GM18508 (cell line): ENCODE results near the gene LDB2.
"Not testable (repeated sequence)": the region's sequence is repeated elsewhere in the genome, so short reads cannot be mapped to it uniquely, and the experiment has no call there.

Source experiments
- ATAC-seq: cut with Tn5 transposase; IDR thresholded peaks from one replicate; pipeline ENCODE4 v1.9.1; 2021; ENCODE audit warnings: moderate number of reproducible peaks; ENCODE audit not compliant: insufficient read depth, unreplicated experiment

LDB2 gene

DNA sequence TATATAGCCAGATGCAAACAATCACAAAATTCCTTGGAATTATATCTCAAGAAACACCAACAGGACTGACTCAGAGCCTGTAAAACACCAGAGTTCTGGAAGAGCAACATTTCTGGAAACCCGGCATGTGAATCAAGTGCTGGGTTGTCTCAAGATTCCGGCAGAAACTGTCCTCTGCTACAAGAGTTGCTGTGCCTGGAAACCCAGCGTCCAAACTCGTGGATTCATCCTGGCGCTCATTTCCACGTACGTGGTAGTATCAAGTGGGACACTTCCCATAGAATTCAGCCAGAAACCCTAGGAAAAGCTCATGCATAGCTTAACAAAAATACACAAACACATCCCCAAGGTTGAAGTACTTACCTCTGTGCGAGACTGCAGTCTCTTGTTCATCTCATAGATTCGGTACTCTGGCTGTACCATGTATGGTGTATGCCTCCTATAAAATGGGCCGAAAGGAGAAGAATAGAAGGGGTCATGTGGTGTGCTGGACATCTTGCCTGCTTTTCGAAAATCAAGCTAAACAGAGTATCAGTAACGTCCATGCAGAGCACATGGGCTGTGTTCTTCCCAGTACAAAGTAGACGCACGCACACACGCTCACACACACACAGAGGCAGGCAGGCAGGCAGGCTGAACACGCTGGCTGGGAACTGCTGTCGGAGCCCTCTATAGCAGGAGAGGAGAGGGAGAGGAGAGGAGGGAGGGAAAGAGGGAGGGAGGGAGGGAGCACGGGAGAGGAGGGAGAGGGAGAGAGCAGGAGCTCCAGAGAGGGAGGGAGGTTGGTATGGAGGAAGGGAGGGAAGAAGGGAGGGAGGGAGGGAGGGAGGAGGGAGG lies at the start of gene LDB2:
LDB2 (minus strand) TSS at position 655 of the 837 bp plus-strand sequence.
- no peak for ATAC-seq

DNA sequence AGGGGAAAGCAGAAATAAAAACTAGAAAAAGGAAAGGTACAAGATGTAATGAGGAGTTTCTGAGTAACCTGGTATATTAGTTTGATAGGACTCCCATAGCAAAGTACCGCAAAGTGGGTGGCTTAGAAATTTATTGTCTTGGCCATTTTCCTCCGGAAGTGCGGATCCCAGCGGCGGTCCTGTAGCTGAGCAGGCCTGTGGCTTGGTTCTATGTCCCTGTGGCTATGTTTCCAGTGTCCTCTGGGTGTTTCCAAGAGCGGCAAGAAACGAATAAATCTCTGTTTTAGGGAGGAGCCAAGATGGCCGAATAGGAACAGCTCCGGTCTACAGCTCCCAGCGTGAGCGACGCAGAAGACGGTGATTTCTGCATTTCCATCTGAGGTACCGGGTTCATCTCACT lies 44.0 kb upstream of the LDB2 start:
- ATAC-seq: no peak

DNA sequence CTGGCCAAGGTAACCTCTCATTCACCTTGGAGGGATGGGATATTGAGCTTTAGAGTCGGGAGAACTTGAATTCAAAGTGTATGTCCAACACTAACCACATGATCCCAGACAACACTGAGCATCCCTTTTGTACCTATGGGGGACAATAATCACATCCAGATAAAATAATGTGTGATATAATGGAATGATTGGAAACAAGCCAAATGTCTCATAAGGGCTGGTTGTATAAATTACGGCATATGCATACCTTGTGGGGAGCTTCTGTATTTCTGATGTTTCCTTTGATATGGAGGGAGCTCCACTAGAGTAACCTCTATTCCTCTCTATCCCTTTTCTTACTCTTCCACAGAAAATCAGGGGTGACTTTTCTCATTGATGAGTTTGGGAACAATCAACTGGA lies 40.7 kb upstream of the LDB2 start:
- ATAC-seq: no peak

DNA sequence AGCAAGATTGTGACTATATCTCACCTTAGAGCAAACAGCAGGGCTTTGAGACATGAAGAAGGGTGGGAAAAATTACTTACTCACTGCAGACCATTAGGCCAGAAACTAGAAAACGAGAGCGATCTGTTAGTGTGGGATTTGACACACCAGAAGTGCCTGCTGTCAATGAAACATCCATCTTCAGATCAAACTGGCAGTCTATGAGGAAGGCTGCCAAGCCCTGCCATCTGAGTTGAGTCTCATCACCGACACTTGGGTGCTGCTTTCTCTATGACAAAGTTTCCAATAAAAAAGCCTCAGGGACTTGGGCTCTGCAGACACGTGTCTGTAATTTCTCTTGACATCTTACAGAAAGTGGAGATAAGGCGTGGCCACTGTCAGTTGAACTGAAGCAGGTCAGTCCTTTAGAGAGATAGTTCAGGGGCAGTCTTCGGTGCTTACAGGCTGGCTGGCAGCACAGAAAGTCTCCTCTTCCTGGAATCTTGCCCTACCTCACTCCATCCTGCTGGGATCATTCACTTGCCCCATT lies 40.1 kb upstream of the LDB2 start:
- no peak for ATAC-seq

DNA sequence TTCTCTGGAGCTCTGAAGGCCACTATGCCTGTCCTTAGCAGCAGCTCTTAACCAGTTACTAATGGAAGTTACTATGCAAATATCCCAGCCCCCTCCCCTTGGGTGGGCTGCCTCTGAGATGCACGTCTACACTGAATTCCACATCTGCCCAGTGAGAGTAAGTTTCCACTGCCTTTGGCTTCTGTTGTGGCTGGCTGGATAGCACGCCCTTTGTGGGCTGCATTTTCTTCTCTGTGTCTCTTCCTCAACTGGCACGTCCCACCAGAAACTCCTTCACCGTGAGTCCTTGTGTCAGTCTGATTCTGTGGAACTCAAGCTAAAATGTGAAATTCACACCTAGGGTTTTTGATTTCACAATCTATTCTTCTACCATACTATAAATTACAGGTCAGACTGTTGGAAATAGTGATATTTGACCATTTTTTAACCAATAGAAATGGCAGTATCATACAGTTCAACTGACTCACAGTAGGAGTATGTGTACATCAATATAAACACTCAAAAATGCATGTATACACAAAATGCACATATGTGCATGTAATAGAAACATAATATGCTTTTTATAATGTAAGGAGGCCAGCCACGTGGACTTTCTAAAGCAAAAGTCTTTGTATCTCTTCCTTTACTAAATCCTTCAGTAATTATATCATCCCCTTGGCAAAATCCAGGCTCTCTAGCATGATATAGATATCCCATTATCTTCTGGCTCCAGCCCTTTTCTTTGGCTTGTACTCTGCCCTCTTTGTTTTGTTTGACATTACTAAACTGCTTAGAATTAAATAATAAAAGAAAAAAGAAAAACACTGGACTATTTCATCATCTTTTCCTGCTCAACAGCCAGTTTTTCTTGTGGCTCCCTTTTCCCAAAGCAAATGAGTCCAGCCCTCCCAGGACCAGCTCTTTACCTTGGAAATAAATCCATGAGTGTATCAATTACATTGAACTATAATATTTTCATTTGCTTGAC lies 33.2 kb upstream of the LDB2 start:
- no peak for ATAC-seq

DNA sequence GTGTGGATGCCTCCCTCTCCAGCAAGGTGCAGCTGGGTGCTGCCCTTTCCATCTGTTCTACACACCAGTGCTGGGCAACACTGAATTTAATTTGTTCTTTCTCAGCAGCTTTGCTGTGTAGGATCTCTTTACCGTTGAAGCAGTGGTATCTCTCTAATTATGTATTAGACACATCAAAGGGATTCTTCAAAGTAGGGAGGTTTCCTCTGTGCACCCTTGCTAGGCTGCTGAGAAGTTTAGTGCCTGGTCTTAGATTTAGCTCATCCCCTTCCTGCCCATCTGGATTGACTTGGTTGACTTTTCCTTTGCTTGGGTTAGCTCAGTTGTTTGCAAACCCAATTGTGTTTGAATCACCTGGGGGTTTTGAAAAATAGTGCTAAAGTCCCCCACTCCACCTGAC lies 27.8 kb upstream of the LDB2 start:
- no peak for ATAC-seq

DNA sequence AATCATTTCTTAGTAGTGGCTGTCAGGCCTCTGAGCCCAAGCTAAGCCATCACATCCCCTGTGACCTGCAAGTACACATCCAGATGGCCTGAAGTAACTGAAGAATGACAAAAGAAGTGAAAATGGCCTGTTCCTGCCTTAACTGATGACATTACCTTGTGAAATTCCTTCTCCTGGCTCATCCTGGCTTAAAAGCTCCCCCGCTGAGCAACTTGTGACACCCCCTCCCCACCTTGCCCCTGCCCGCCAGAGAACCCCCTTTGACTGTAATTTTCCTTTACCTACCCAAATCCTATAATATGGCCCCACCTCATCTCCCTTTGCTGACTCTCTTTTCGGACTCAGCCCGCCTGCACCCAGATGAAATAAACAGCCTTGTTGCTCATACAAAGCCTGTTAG lies 20.3 kb upstream of the LDB2 start:
- not testable (repeated sequence) for ATAC-seq

DNA sequence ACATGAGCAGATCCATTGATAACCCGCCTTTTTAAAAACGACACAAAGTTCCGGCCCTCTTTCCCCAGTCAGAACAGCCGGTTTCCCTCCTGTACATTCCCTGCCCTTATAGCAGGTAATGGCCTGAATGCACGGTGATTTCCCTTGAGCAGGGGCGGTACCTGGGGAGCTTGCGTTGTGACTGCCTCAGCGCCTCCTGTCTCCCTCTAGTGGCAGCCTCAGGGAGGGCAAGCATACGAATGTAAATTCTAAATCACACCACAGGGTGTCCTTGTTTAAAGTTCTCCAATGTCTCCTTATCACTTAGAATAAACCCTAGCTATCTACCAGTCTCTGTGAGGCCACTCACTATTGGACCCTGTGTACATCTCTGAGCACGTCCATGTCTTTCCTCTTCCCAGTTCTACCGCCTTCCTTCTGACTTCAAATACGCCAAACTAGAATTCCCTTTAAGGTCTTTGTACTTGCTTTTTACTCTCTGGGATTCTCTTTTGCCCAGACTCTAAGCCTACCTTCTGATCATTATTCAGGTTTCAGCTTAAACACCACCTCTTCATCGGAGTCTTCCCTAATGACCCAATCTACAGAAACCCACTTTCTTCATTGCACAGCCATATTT lies 18.4 kb upstream of the LDB2 start:
- peak; percentile 98 for ATAC-seq

DNA sequence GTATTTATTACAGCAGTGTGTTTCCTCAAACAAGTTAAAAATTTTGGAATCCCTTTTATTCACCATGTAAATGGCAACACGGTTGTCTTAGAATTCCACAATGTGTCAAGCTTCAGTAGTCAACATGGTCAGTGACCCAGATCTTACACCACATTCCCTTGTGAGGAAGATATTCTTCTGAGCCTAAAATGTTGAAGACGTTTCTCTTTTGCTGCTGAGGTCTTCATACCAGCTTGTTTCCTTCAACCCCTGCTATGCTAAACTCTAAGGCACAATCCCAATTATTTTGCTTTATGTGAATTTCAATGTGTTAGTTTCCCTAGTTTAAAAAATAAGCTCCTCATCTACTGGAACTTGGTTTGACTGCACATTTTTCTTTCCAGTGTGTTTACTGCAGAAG lies 17.6 kb upstream of the LDB2 start:
- ATAC-seq: no peak

DNA sequence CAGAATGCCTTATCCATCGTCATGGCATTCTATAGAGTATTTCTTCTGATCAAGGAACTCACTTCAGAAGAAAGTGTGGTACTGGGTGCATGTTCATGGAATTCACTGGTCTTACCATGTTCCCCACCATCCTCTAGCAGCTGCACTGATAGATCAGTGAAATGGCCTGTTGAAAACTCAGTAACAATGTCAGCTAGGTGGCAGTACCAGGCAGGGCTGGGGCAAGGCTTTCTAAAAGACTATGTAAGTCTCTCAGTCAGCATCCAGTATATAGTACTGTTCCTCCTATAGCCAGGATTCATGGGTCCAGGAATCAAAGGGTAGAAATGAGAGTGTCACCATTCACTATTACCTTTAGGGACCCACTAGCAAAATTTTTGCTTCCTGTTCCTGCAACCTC lies 15.8 kb upstream of the LDB2 start:
- no peak for ATAC-seq

DNA sequence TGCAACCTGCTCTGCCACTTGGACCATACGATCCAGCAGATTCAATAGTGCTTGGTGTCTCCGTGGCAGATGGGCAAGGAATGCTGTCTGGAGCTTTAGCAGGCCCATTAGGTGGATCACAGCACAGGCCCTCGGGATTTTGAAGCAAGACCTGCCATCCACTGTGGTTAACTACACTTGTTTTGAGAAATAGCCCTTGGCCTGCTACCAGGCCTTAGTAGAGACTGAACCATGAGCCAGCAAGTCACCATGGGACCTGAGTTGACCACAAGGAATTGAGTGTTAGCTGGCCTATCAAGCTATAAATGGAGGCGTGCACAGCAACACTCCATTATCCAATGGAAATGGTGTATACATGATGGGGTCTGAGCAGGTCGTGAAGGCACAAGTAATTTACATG lies 14.5 kb upstream of the LDB2 start:
- ATAC-seq: no peak

DNA sequence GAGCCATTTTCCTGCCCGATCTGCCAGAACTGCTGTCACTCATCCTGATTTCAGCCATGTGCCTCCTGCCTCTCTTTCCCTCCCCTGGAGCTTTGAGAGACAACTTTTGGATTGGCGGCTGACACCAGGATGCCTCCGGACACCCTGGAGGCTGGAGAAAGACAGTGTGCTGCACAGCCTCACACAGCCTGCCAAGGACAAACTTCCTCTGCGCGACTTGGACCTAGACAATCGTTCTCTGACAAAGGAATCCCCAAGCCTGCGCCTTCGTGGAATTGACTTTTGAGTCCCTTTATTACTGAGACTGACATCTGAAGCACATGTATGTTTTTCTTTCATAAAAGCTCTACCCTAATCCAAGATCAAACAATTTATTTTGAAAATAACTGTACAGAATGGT lies 10.8 kb upstream of the LDB2 start:
- no peak for ATAC-seq

DNA sequence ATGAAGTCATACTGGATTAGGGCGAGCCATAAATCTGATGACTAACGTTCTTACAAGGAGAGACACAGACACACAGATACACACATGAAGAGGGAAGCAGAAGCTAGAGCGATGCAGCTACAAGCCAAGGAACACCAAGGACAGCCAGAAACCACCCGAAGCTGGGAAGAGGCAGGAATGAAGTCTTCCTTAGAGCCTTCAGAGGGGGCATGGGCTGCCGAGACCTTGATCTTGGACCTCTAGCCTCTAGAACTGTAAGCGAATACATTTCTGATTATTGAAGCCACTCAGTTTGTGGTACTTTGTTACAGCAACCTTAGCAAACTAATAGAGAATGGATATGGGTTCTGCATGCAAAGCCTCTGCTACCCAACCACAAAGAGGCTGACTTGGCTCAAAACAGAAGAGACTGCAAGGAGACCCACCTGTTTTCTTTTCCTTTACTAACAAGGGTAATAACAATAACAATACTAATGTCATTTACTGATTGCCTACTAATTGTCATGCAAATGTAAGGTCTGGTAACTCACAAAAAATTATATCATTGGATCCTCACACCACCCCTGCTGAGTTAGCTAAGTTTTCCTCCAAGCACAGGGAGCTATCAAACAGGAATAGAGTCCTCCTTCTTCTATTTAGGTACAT lies 10.1 kb upstream of the LDB2 start:
- ATAC-seq: no peak

DNA sequence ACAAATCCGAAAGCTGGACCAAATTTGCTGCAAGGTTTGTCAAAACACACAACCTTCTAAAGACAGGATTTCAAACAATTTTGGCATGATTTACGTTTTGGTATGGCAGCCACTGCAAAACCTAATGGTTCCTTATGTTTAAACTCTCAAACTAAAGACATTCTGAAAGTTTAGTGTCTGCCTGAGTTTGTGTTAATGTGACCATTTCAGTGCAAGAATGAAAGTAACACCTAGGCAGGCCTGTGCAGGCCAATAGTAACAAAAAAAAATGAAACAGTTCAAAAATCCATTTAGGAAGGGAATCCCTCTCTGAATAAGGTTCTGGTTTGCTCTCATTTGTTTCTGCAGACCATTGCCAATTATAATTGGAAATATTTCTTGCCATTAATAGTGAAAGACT lies 1.9 kb upstream of the LDB2 start:
- no peak for ATAC-seq

DNA sequence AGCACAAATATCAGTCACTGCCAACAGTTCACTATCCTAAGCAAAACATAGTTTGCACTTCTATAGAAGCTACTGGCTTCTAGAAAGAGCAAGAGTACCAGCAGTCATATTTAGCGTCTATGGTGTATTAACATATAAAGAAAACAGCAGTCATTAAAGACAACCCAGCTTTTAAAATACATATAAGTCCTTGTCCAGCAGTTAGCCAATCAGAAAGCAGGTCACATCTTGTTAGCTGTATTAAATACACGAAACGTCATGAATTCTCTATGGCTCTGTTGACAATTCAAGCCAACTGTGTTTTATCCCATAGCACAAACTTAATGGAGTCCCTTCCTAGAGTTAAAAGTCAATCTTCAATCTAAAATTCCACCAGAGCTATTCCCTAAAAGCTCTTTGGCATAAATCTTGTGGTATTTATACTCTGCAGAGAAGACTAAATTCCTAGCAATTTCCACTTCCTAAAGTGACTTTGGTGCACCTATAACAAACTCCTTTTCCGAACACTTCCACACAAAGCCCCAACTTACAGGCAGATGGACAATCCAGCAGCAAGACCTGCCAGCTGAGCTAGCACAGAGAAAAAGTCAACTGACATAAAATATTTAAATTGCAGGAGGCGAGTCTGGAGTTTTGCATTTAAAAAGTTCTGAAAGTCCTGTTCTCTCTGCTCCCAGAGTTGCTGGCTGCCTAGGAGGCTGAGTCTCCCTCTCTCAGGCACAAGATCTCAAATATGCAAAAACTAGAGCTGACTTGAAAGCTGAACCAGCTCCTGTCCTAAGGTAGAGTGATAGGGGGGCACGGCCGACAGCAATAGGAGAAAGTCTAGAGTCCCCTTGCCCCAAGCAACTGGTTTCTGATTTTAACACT lies 1.3 kb downstream of the LDB2 start:
- ATAC-seq: no peak

DNA sequence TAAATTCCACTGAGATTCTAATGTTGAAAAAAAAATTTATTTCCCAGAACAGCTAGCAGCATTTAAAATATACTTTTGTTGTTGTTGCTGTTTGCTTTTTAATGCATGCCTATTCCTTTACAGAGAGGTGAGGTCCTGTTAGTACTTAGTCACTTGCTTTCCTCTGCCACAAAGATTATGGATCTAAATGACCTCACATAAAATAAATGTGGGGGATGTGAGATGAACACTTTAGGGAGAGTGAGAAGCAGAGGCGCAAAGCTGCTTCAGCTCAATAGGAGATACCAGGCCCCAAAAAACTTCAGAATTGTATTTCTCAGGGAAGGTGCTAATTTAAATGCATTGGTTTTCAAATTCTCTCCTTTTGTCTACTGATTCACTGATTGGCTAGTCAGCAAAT lies 4.0 kb downstream of the LDB2 start:
- no peak for ATAC-seq

DNA sequence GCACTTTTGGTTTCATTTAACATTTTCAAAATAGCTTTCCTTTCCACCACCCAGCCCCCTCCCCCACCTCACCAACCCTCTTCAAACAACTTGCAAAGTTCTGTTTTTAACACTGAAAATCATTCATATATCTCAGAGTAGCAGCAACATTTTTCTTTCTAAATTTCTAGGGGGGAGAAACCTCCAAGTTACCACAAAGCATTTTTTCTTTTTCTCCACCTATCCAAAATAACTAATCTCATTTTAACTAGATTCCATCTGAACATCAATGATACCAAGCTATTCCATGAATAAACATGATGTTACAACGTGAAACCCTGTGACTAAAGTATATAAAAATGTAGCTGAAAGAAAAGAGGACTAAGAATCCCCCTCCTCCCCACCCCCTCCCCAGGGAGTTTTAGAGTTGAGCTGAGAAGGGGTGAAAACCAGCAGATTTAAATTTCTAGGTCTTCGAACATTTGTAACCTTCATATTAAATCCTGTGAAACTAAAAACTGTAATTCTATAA lies 5.2 kb downstream of the LDB2 start:
- no peak for ATAC-seq

DNA sequence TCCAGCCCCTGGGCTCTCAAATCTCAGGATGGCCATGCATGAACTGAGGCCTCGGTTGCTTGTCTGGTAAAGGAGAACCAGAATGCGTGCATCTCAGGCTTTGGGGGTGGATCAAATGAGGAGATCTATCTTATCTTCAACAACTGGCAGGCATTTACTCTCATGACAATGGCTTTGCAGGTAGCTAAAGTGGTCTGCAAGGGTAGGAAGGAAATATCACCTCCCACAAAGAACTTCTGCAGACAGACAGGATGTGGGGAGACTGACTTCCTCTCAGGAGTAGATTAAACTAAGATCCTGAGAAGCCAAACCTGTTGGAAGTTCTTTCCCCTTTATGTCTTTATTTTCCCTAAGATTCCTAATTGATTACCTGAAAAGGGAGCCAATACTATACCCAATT lies 7.8 kb downstream of the LDB2 start:
- ATAC-seq: no peak

DNA sequence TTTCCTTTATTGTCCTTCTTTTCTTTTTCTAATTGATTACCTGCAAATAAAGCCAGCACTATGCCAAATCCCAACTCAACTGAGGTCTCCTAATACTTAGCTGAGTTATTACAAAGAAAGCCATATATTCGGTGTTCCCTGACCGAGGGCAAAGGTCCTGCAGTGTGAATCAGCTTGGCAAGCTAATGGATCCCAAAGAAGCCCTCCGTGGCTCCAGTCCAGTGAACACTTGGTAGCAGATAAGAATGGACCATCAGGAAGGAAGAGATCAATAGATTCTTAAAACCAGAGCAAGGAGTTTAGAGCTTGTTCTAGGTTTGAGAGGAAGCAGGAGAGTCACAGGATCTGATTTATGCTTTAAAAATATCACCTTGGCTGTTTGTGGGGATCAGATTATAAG lies 8.5 kb downstream of the LDB2 start:
- no peak for ATAC-seq
